H9 (cell line): ENCODE data around the gene DLD. TPM values are rescaled to one million over a fixed set of nuclear protein-coding genes. Genes with fewer than 3 reads are reported as not detected.

ENCODE experiments used
- DNase-seq: peaks from one replicate; pipeline ENCODE4 v3.0.0-alpha.2; 2017
- H2AFZ ChIP-seq: one replicate; pipeline ENCODE4 v1.6.1; 2013; ENCODE audit warnings: mild to moderate bottlenecking, low read length, control low read depth, moderate library complexity
- H2AK5ac ChIP-seq: 2 replicates; pipeline ENCODE4 v1.6.1; 2013; ENCODE audit warnings: low read length, control low read depth, mixed read lengths; ENCODE audit not compliant: insufficient read length
- H2BK120ac ChIP-seq: one replicate; pipeline ENCODE4 v1.6.1; 2013; ENCODE audit warnings: low read depth, mild to moderate bottlenecking, low read length, control low read depth, inconsistent platforms; ENCODE audit not compliant: poor library complexity, severe bottlenecking
- H2BK12ac ChIP-seq: 2 replicates; pipeline ENCODE4 v1.6.1; 2013; ENCODE audit warnings: low read length, control low read depth, mixed read lengths, low read depth; ENCODE audit not compliant: insufficient read length
- H2BK15ac ChIP-seq: 2 replicates; pipeline ENCODE4 v1.6.1; 2013; ENCODE audit warnings: low read depth, low read length, control low read depth
- H2BK20ac ChIP-seq: one replicate; pipeline ENCODE4 v1.6.1; 2013; ENCODE audit warnings: low read depth, mild to moderate bottlenecking, low read length, control low read depth, inconsistent platforms; ENCODE audit not compliant: poor library complexity, severe bottlenecking
- H2BK5ac ChIP-seq: 2 replicates; pipeline ENCODE4 v1.6.1; 2013; ENCODE audit warnings: low read length, control low read depth, mixed read lengths; ENCODE audit not compliant: insufficient read length
- H3K14ac ChIP-seq: 2 replicates; pipeline ENCODE4 v1.6.1; 2013; ENCODE audit warnings: low read length, control low read depth; ENCODE audit not compliant: insufficient read depth
- H3K18ac ChIP-seq: 2 replicates; pipeline ENCODE4 v1.6.1; 2013; ENCODE audit warnings: low read depth, mild to moderate bottlenecking, mixed read lengths, low read length, control low read depth; ENCODE audit not compliant: insufficient read length
- H3K23ac ChIP-seq: 2 replicates; pipeline ENCODE4 v1.6.1; 2013; ENCODE audit warnings: low read length, control low read depth, mixed read lengths, low read depth; ENCODE audit not compliant: insufficient read length
- H3K23me2 ChIP-seq: 2 replicates; pipeline ENCODE4 v1.6.1; 2013; ENCODE audit warnings: low read depth, mild to moderate bottlenecking, mixed read lengths, low read length, control low read depth; ENCODE audit not compliant: insufficient read length, poor library complexity, severe bottlenecking
- H3K27ac ChIP-seq: 2 replicates; pipeline ENCODE4 v1.5.1; 2013; ENCODE audit warnings: low read length, control low read depth, mixed read lengths, low read depth; ENCODE audit not compliant: insufficient read length
- H3K27me3 ChIP-seq: 2 replicates; pipeline ENCODE4 v1.6.1; 2013; ENCODE audit warnings: low read length, control low read depth, inconsistent platforms; ENCODE audit not compliant: insufficient read depth
- H3K4ac ChIP-seq: 2 replicates; pipeline ENCODE4 v1.6.1; 2013; ENCODE audit warnings: low read depth, mild to moderate bottlenecking, control low read depth, inconsistent platforms, low read length, moderate library complexity
- H3K4me1 ChIP-seq: 2 replicates; pipeline ENCODE4 v1.6.1; 2013; ENCODE audit warnings: low read length, control low read depth, inconsistent platforms; ENCODE audit not compliant: insufficient read depth
- H3K4me2 ChIP-seq: 2 replicates; pipeline ENCODE4 v1.6.1; 2013; ENCODE audit warnings: low read length, control low read depth, mixed read lengths; ENCODE audit not compliant: insufficient read length, insufficient read depth
- H3K56ac ChIP-seq: 2 replicates; pipeline ENCODE4 v1.6.1; 2013; ENCODE audit warnings: low read depth, mild to moderate bottlenecking, mixed read lengths, low read length, control low read depth; ENCODE audit not compliant: insufficient read length
- H3K79me1 ChIP-seq: 2 replicates; pipeline ENCODE4 v1.6.1; 2013; ENCODE audit warnings: low read depth, mild to moderate bottlenecking, moderate library complexity, low read length, control low read depth, inconsistent platforms; ENCODE audit not compliant: insufficient read depth, poor library complexity, severe bottlenecking
- H3K79me2 ChIP-seq: 2 replicates; pipeline ENCODE4 v1.6.1; 2013; ENCODE audit warnings: low read length, control low read depth, inconsistent platforms; ENCODE audit not compliant: insufficient read depth
- H3K9ac ChIP-seq: 2 replicates; pipeline ENCODE4 v1.6.1; 2013; ENCODE audit warnings: low read length, control low read depth, mixed read lengths; ENCODE audit not compliant: insufficient read length; ENCODE audit errors: extremely low read depth
- H3K9me3 ChIP-seq: one replicate; pipeline ENCODE4 v1.6.1; 2013; ENCODE audit warnings: low read depth, low read length, inconsistent platforms; ENCODE audit not compliant: control insufficient read depth
- H3T11ph ChIP-seq: one replicate; pipeline ENCODE4 v1.6.1; 2013; ENCODE audit warnings: mild to moderate bottlenecking, low read length, control low read depth, inconsistent platforms
- H4K20me1 ChIP-seq: one replicate; pipeline ENCODE4 v1.6.1; 2013; ENCODE audit not compliant: control insufficient read depth, insufficient read length, insufficient read depth
- H4K5ac ChIP-seq: 2 replicates; pipeline ENCODE4 v1.6.1; 2013; ENCODE audit warnings: low read depth, mild to moderate bottlenecking, mixed read lengths, low read length, control low read depth; ENCODE audit not compliant: insufficient read length
- H4K8ac ChIP-seq: replicated peaks from 2 replicates; pipeline ENCODE4 v1.6.1; 2013; ENCODE audit warnings: low read length, control low read depth, mixed read lengths, low read depth; ENCODE audit not compliant: insufficient read length
- H4K91ac ChIP-seq: 2 replicates; pipeline ENCODE4 v1.6.1; 2013; ENCODE audit warnings: low read depth, mild to moderate bottlenecking, moderate library complexity, mixed read lengths, low read length, control low read depth; ENCODE audit not compliant: insufficient read length
- H3K27ac Mint-ChIP-seq, 3 experiments: 2 replicates in 2 of 3; 3 replicates in 1 of 3; pipeline ENCODE4 v1.8.0; 2020 to 2021; ENCODE audit warnings: mixed read lengths in 3 of 3, mild to moderate bottlenecking in 1 of 3, moderate library complexity in 1 of 3
- H3K27me3 Mint-ChIP-seq: 2 replicates; pipeline ENCODE4 v1.8.0; 2021; ENCODE audit warnings: low read depth, mild to moderate bottlenecking, moderate library complexity, mixed read lengths
- H3K36me3 Mint-ChIP-seq, 3 experiments: 2 replicates in 2 of 3; 3 replicates in 1 of 3; pipeline ENCODE4 v1.8.0; 2020 to 2021; ENCODE audit warnings: low read depth in 3 of 3, mixed read lengths in 3 of 3; ENCODE audit not compliant: insufficient read depth in 1 of 3
- H3K4me1 Mint-ChIP-seq, 2 experiments: 2 replicates each; pipeline ENCODE4 v1.8.0; 2020; ENCODE audit warnings: mixed read lengths in 2 of 2
- H3K4me3 Mint-ChIP-seq, 2 experiments: 2 replicates in 1 of 2; 3 replicates in 1 of 2; pipeline ENCODE4 v1.8.0; 2020 to 2021; ENCODE audit warnings: mild to moderate bottlenecking in 2 of 2, mixed read lengths in 2 of 2, moderate library complexity in 1 of 2
- H3K9me3 Mint-ChIP-seq, 2 experiments: 2 replicates in 1 of 2; 3 replicates in 1 of 2; pipeline ENCODE4 v1.8.0; 2020; ENCODE audit warnings: mild to moderate bottlenecking in 2 of 2, mixed read lengths in 2 of 2, moderate library complexity in 1 of 2
- CTCF ChIP-seq: fragments of 200-600 bp; sonication (generic); conservative IDR thresholded peaks from 3 replicates; pipeline ENCODE4 v1.8.0; 2021; ENCODE audit warnings: antibody characterized with exemption, mild to moderate bottlenecking
- WGBS: extraction: QIAGEN DNeasy Blood & Tissue Kit; methylation state at CpG from one replicate; pipeline ENCODE4 v1.1.7; 2013; ENCODE audit warnings: missing lambda C conversion rate, low lambda C conversion rate, mixed read lengths; ENCODE audit not compliant: insufficient read length; ENCODE audit errors: extremely low coverage; 5-methylcytosine and 5-hydroxymethylcytosine counted together
- total RNA-seq: library from RNA; stranded (reverse); gene quantifications from 2 replicates; pipeline ENCODE4 v1.2.1, GENCODE V29; 2021

DLD gene
- total RNA-seq, 1 experiment from 2014 or later, result 93.7 TPM

DNA sequence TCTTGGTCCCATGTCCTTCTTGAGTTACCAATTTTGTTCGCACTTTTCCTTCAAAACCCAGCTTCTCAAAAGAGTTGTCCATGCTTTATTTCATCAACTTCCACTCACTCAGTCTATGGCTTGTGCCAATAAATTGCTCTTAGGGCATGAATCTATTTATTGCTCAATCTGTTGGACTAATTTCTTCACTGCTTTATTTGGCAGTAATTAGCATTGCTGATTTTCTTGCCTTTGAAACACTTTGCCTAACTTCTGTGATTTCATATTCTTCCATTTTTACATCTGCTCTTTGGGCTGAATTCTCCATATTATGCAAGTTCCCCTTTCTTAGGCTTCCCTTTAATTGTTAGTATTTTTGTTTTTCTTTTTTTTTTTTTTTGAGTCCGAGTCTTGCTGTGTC lies 16.8 kb downstream of the DLD start:
- no CpG with 5 or more reads among the region's 2 CpGs for WGBS
- Histone ChIP-seq H2AFZ (no peak overlapping the region), H2BK120ac (no peak overlapping the region), H4K91ac (no peak overlapping the region), H3K4me1 (no peaks in the 10 kb centered on the region), H2BK12ac (no peak overlapping the region), H3K27me3 (no peaks in the 10 kb centered on the region), H4K5ac (no peak overlapping the region), H3K79me1 (no peaks in the 10 kb centered on the region), H3K23me2 (no peaks in the 10 kb centered on the region), H4K20me1 (no peaks in the 10 kb centered on the region), H2BK15ac (no peak overlapping the region), H3T11ph (no peak overlapping the region), H3K27ac (no peak overlapping the region), H3K9ac (no peak overlapping the region), H3K56ac (no peak overlapping the region), H3K4me2 (no peak overlapping the region), H3K4ac (no peak overlapping the region), H2BK5ac (no peak overlapping the region), H3K9me3 (no peaks in the 10 kb centered on the region), H2AK5ac (no peak overlapping the region), H3K23ac (no peak overlapping the region), H3K18ac (no peak overlapping the region), H3K14ac (no peak overlapping the region), H2BK20ac (no peak overlapping the region), H3K79me2 (no peaks in the 10 kb centered on the region), H4K8ac (no peak overlapping the region)
- Mint-ChIP-seq H3K27me3 (no peaks in the 10 kb centered on the region), H3K27ac (no peak overlapping the region), H3K4me3 (no peak overlapping the region), H3K9me3 (no peaks in the 10 kb centered on the region; a peak in 1 of 5 replicates), H3K4me1 (no peaks in the 10 kb centered on the region; a peak in 1 of 4 replicates), H3K36me3 (peaks cover 33 to 87% (median 73%) of the 10 kb centered on the region in 3 experiments; a peak in 6 of 7 replicates)
- no peak for TF ChIP-seq CTCF
- no peak for DNase-seq
